Measurements from ENCODE around the gene MSI2. TPM values are rescaled to one million over a fixed set of nuclear protein-coding genes. Genes with fewer than 3 reads are reported as not detected.

The MSI2 gene
- total and polyA plus RNA-seq, 9 of the 15 experiments (the other 6 are each of a cell fraction or from before 2014, with no cell fraction given): 4.6 to 61.8 (median 42.4) TPM

DNA sequence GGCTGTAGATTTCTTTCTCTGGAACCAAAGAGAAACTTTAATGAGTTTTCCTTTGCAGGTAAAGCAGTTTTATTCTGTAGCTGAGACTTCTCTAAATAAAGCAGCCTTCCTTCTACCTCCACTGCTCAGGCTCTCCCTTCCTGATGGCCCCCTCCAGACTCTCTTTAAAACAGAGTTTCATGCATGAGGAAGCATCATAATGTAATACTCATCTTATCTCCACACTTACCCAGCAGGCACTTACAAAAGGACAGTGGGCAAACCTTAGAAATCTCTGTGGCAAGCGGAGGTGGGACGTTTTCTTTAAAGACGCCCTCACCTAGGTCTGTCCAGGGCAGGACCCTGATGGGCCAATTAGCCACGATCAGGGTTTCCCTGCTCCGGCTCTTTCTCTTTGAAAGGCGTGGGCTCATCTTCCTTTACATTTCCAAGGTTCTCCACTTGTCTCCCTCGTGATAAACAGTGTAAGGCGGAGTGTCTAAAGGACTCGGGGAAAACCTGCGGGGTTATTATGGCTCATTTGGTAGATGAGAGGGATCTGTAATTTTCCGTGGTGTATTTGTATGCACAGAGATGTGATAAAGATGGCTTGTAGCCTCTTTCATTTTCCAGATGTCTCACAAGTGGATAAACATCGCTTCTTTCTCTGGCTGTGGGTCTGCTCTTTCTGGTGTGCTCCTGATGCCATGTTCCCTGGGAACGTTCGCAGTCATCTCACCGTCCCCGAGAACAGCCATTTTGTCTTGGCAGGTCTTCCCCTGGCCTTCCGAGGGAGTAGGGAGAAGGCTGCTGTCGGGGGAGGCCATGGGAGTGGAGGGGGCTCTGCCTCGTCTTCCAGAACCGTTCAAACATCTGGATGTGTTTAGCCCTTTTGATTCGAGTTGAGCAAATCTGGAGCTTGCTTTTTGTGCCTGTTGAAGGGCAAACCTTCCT, 249.8 kb downstream of the MSI2 start:
- TF ChIP-seq NFE2 (IDR thresholded peaks at IDR 0.05; ENCODE audit: low read depth) (no peak), DPF2 (IDR thresholded peaks at IDR 0.05) (no peak), POLR3A (IDR thresholded peaks at IDR 0.05; ENCODE audit: borderline replicate concordance, extremely low read depth, insufficient read depth, insufficient read length) (no peak), TEAD4 (IDR thresholded peaks at IDR 0.05; ENCODE audit: low read length) (no peak), TEAD4 (CRISPR knock-in tag; IDR thresholded peaks at IDR 0.05; ENCODE audit: borderline replicate concordance) (no peak), BMI1 (IDR thresholded peaks at IDR 0.05; ENCODE audit: low read length) (no peak), ZNF764 (CRISPR knock-in tag; IDR thresholded peaks at IDR 0.05; ENCODE audit: low read depth) (no peak), RBM39 (optimal IDR thresholded peaks at IDR 0.05; ENCODE audit: low read depth, low read length) (no peak)
- TF ChIP-seq, protein P1, sequence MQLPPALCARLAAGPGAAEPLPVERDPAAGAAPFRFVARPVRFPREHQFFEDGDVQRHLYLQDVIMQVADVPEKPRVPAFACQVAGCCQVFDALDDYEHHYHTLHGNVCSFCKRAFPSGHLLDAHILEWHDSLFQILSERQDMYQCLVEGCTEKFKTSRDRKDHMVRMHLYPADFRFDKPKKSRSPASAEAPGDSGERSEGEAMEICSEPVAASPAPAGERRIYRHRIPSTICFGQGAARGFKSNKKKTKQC (CRISPR knock-in tag; IDR thresholded peaks at IDR 0.05): no peak
- BruUV-seq (replicated peaks): no TSS peak
- WGBS (ENCODE audit: insufficient coverage, low coverage, missing lambda C conversion rate): 70% methylated on average over 21 of the region's 21 CpGs
- intact Hi-C loops (cut with micrococcal nuclease) (no loop called here), in situ Hi-C loops (cut with MboI) (no loop called here)
- H2AFZ ChIP-seq (ENCODE audit: low read depth, low read length): no peak overlapping the region
- no peaks in the 10 kb centered on the region for H3K27me3 ChIP-seq (ENCODE audit: control insufficient read depth in 2 of 2, insufficient read depth in 2 of 2, low read length in 2 of 2)
- H3K4me3 ChIP-seq: no peak overlapping the region
- H3K79me2 ChIP-seq (ENCODE audit: control insufficient read depth, insufficient read depth, low read length): 0 out of 3 replicates have a peak, but pooled peaks cover 3% of the 10 kb centered on the region
- H3K4me2 ChIP-seq (ENCODE audit: insufficient read depth, low read length): no peak overlapping the region
- H3K36me3 ChIP-seq (ENCODE audit: control insufficient read depth, insufficient read depth, low read length): no peaks in the 10 kb centered on the region
- H3K27ac ChIP-seq (ENCODE audit: extremely low read depth, low read depth, low read length): no peak overlapping the region
- ChIA-PET POLR2A (interaction anchor here (0.8 kb wide), 1 partner anchor 11 kb away, joined by 4 read pairs; no protein-coding TSS in a partner anchor), CTCF (ENCODE audit: low intra/inter-chr PET ratio) (no interaction called here)
- peaks cover 9% of the 10 kb centered on the region for H4K20me1 ChIP-seq (replicated peaks; ENCODE audit: control insufficient read depth, insufficient read depth, low read length)
- H3K4me1 ChIP-seq (replicated peaks in 1 of 2; ENCODE audit: control insufficient read depth in 2 of 2, insufficient read depth in 2 of 2, low read length in 2 of 2): peaks cover 5 to 12% of the 10 kb centered on the region in 2 experiments; a peak in 4 of 5 replicates
- DNase-seq (ENCODE audit: extremely low read depth in 1 of 4, low spot score in 3 of 4) (no peak), FAIRE-seq (no peak), ATAC-seq (no peak)
- H3K9me1 ChIP-seq (ENCODE audit: control insufficient read depth, insufficient read depth, low read length): no peaks in the 10 kb centered on the region
- no peaks in the 10 kb centered on the region for H3K9me3 ChIP-seq (replicated peaks; ENCODE audit: control insufficient read depth, insufficient read depth, low read depth, low read length)
- no peak overlapping the region for H3K9ac ChIP-seq (ENCODE audit: insufficient read depth in 1 of 2, low read depth in 2 of 2, low read length in 2 of 2)

Measured in K562 (cell line).